ENCODE results near the gene SVOP.
A peak's percentile ranks its signal among the peaks of the same experiment; 100 is the strongest.

Gene SVOP

DNA sequence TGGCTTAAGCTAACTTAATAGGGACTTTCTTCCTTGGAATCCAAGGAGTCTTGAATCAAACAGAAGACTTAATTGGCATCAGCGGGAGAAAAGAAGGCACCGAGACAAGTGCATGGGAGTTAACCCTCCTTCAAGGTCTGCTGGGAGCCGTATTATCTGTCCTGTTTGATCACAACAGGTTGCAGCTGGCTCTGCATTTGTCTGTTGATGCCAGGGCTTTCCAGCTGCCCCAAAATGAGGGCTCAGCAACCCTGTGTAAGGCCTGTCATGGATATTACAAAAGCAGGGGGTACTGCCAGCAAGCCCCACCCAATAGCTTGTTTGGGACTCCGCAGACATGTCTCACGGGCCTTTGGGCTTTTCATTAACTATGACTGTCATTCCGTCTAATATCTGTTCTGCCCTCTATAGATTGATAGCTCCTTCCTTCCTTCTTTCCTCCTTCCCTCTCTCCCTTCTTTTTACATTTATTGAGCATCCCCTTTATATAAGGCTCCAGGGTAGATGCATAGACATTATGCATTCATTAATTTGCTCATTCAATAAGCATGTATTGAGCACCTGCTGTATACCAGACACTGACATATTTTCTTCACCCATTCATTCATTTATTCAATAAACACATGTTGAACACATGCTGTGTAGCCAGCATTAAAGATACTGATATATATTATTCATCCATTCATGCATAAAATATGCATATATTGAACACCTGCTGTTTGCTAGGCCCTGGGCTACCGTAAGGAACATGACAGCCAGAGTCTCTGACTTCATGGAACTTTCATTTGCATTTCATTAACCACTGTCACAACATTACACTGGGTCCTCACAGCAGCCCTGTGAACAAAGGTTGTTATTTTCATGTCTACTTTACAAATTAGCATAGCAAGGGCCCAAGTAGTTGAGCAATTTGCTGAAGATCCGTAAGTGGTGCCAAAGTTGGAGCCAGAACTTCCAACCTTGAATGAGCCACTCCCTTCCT lies 56.2 kb downstream of the SVOP start:
- Histone ChIP-seq H3K4me1 (ENCODE audit: control insufficient read depth, insufficient read depth, low read length) (no peaks in the 10 kb centered on the region), H3K9me3 (ENCODE audit: control insufficient read depth, insufficient read depth, low read length) (no peaks in the 10 kb centered on the region), H3K4me3 (ENCODE audit: low read length) (no peak overlapping the region), H3K36me3 (ENCODE audit: control insufficient read depth, insufficient read depth, low read length) (no peaks in the 10 kb centered on the region), H3K27me3 (ENCODE audit: control insufficient read depth, insufficient read depth, low read length) (no peaks in the 10 kb centered on the region), H3K27ac (ENCODE audit: low read length) (no peak overlapping the region)
- no peak for DNase-seq (ENCODE audit: low read depth, low spot score)
- WGBS (ENCODE audit: insufficient coverage, insufficient read length): no CpG with 5 or more reads among the region's 8 CpGs

DNA sequence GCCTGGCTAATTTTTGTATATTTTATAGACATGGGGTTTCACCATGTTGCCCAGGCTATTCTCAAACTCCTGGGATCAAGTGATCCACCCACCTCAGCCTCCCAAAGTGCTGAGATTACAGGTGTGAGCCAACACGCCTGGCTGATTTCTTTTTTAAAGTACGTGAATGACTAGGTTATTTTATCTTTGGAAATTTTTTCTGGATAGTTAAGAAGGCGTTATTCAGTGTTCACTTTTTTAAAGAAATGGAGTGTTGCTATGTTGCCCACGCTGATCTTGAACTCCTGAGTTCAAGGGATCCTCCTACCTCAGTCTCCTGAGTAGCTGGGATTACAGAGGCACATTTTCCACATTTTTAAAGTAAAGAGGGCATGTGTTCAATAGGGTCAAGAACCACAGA lies 58.6 kb downstream of the SVOP start:
- Histone ChIP-seq H3K4me1 (ENCODE audit: control insufficient read depth, insufficient read depth, low read length) (no peaks in the 10 kb centered on the region), H3K36me3 (ENCODE audit: control insufficient read depth, insufficient read depth, low read length) (no peaks in the 10 kb centered on the region), H3K4me3 (ENCODE audit: low read length) (no peak overlapping the region), H3K9me3 (ENCODE audit: control insufficient read depth, insufficient read depth, low read length) (no peaks in the 10 kb centered on the region), H3K27me3 (ENCODE audit: control insufficient read depth, insufficient read depth, low read length) (no peaks in the 10 kb centered on the region), H3K27ac (ENCODE audit: low read length) (no peak overlapping the region)
- no peak for DNase-seq (ENCODE audit: low read depth, low spot score)
- no CpG with 5 or more reads among the region's 4 CpGs for WGBS (ENCODE audit: insufficient coverage, insufficient read length)

DNA sequence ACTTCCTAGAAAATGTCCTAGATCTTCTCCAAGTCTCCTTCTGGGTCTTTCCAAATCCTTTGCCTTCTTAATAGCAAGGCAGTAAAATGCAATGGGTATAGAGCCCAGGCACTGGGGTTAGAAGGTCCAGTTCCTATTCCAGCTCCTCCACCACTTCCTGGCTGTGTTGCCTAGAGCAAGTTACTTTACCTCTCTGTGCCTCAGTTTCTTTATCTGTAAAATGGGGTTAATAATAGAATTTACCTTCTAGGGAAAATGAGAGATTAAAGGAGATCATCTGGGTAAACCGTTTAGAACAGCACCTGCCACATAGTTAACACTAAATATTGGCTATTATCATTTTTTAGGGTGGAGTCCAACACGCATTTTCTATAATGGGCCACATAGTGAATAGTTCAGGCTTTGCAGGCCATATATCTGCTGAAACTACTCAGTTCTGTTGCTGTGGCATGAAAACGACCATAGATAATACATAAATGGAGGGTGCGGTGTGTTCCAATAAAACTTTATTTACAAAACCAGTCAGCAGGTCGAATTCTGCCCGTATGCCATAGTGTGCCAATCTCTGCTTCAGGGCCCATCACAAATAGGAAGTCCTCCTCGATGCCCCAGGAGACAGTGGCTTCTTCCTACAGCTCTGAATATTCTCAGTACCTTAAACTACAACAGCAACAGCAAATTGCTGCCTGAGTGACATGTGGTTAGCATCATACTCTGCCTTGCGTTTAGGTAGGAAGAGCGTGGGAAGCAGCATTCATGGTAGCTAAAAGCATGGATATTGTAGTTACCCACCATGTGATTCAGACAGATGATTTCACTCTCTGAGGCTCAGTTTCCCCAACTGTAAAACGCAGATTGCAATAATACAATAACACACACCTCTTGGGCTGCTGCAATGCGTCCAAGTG lies 60.9 kb downstream of the SVOP start:
- DNase-seq (ENCODE audit: low read depth, low spot score): no peak
- Histone ChIP-seq H3K27ac (ENCODE audit: low read length) (no peak overlapping the region), H3K36me3 (ENCODE audit: control insufficient read depth, insufficient read depth, low read length) (no peaks in the 10 kb centered on the region), H3K27me3 (ENCODE audit: control insufficient read depth, insufficient read depth, low read length) (no peaks in the 10 kb centered on the region), H3K4me1 (ENCODE audit: control insufficient read depth, insufficient read depth, low read length) (no peaks in the 10 kb centered on the region), H3K4me3 (ENCODE audit: low read length) (no peak overlapping the region), H3K9me3 (ENCODE audit: control insufficient read depth, insufficient read depth, low read length) (no peaks in the 10 kb centered on the region)
- no CpG with 5 or more reads among the region's 11 CpGs for WGBS (ENCODE audit: insufficient coverage, insufficient read length)

DNA sequence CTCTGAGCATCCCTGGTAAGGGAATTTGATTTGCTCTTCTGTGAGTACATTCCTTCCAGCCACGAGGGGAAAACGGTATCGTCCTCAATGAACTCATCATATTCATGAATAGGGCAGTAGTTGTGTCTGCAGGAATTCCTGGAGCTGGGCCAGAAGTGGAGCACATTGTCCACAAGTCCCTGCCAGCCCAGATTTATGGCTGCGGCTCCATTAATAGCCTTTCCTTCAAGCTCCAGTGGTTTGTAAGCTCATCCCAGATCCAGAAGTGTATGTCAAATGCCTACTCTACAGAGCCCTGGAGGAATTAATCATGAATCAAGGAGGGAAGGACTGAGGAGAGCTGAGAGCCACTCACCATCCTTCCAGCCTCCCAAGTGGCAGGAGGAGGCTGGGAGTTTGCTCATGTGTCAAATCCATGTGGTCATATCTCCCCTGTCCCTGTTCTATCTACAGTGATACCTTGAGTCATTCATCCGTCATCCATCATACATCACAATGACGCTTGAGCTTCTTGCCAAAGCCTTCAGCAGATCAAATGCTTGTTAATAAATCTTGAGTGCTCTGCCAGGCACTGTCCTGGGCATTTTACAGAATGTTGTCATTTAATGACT lies 65.5 kb downstream of the SVOP start:
- Histone ChIP-seq H3K27ac (ENCODE audit: low read length) (no peak overlapping the region), H3K27me3 (ENCODE audit: control insufficient read depth, insufficient read depth, low read length) (no peaks in the 10 kb centered on the region), H3K4me3 (ENCODE audit: low read length) (no peak overlapping the region), H3K9me3 (ENCODE audit: control insufficient read depth, insufficient read depth, low read length) (no peaks in the 10 kb centered on the region), H3K4me1 (ENCODE audit: control insufficient read depth, insufficient read depth, low read length) (no peaks in the 10 kb centered on the region), H3K36me3 (ENCODE audit: control insufficient read depth, insufficient read depth, low read length) (no peaks in the 10 kb centered on the region)
- WGBS (ENCODE audit: insufficient coverage, insufficient read length): no CpG with 5 or more reads among the region's 6 CpGs
- no peak for DNase-seq (ENCODE audit: low read depth, low spot score)

DNA sequence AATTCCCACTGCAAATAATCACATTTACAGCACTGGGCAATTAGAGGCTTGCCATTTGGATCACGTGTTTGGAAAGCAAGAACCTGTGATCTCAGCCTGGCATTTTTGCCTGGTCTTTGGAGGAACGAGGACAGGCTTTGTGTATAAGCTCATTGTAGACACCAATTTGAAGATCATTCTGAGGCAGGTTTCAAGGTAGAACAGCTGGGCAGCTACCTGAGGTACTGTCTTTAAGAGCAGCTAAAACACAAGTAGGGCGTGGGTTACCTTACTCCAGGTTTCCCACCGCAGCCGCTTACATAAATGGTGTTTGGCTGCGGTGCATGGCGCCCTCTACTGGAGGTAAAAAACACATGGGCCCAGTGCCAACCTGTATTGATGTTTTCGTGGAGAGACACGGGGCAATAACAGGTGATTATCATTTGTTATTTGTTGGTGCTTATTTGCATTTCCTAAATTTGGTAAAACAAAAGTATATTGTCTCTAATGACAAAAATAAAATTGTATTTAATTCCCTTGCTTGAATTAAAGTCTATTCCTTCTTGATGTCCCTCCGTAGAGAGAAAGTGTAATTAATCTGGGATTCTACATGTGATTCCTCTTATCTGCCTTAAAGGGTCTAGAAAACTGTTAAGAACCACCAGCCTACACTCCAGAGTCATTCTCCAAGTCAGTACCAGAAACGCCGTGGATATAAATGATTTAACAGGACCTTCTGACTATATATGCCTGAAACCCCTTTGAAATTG lies 69.7 kb downstream of the SVOP start:
- H3K4me3 ChIP-seq (ENCODE audit: low read length): no peak overlapping the region
- H3K4me1 ChIP-seq (ENCODE audit: control insufficient read depth, insufficient read depth, low read length): no peaks in the 10 kb centered on the region
- peak; percentile 63 for DNase-seq (ENCODE audit: low read depth, low spot score)
- H3K36me3 ChIP-seq (ENCODE audit: control insufficient read depth, insufficient read depth, low read length): no peaks in the 10 kb centered on the region
- no CpG with 5 or more reads among the region's 12 CpGs for WGBS (ENCODE audit: insufficient coverage, insufficient read length)
- no peak overlapping the region for H3K27ac ChIP-seq (ENCODE audit: low read length)
- no peaks in the 10 kb centered on the region for H3K9me3 ChIP-seq (ENCODE audit: control insufficient read depth, insufficient read depth, low read length)
- no peaks in the 10 kb centered on the region for H3K27me3 ChIP-seq (ENCODE audit: control insufficient read depth, insufficient read depth, low read length)

DNA sequence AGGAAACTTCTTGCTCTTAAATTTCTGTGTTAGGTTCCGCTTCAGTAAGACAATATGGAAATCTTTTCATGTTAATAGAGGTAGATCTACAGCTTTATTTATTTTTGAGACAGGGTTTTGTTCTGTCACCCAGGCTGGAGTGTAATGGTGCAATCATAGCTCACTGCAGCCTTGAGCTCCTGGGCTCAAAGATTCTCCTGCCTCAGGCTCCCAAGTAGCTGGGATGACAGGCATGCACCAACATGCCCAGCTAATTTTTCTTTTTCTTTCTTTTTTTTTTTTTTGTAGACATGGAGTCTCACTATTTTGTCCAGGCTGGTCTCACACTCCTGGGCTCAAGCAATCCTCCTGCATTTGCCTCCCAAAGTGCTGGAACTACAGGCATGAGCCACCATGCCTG lies 70.9 kb downstream of the SVOP start:
- Histone ChIP-seq H3K27ac (ENCODE audit: low read length) (no peak overlapping the region), H3K4me1 (ENCODE audit: control insufficient read depth, insufficient read depth, low read length) (no peaks in the 10 kb centered on the region), H3K36me3 (ENCODE audit: control insufficient read depth, insufficient read depth, low read length) (no peaks in the 10 kb centered on the region), H3K4me3 (ENCODE audit: low read length) (no peak overlapping the region), H3K9me3 (ENCODE audit: control insufficient read depth, insufficient read depth, low read length) (no peaks in the 10 kb centered on the region), H3K27me3 (ENCODE audit: control insufficient read depth, insufficient read depth, low read length) (no peaks in the 10 kb centered on the region)
- no CpG with 5 or more reads among the region's 1 CpG for WGBS (ENCODE audit: insufficient coverage, insufficient read length)
- DNase-seq (ENCODE audit: low read depth, low spot score): no peak

DNA sequence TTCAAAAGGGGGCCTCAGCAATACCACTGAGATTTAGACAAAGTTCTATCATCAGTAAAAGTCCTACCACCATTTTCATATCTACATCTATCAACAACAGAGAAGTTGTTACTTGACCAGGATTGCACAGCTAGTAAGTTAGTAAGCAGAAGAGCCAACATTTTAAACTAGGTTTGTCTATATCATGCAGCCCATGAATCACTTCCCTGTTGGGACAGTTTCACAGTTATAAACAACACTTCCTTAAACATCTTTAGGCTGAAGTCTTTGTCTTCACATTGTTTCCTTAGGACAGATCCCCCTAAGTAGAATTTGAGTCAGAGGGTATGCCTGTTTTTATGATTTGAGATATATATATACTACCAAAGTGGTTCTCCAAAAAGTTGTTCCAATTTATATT lies 72.5 kb downstream of the SVOP start:
- Histone ChIP-seq H3K27ac (ENCODE audit: low read length) (no peak overlapping the region), H3K36me3 (ENCODE audit: control insufficient read depth, insufficient read depth, low read length) (no peaks in the 10 kb centered on the region), H3K27me3 (ENCODE audit: control insufficient read depth, insufficient read depth, low read length) (no peaks in the 10 kb centered on the region), H3K4me3 (ENCODE audit: low read length) (no peak overlapping the region), H3K9me3 (ENCODE audit: control insufficient read depth, insufficient read depth, low read length) (no peaks in the 10 kb centered on the region), H3K4me1 (ENCODE audit: control insufficient read depth, insufficient read depth, low read length) (no peaks in the 10 kb centered on the region)
- no peak for DNase-seq (ENCODE audit: low read depth, low spot score)

DNA sequence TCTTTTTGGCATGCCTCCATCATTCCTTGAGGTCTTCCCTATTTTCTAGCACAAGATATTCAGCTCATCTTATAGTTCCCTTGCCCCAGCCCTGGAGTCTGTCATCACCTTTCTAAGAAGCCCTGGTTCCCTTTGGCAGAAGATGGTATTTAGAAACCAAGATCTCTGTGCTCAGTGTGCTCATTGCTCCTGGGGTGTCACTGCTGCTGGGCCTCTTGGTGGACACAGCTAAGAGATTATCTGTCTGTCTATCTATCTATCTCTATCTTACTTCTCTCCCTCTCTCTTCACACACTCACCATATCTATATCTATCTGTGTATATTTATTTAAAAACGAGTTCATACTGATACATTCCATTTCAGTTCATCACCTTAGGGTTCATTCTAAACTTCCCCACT lies 73.8 kb downstream of the SVOP start:
- Histone ChIP-seq H3K27ac (ENCODE audit: low read length) (no peak overlapping the region), H3K4me3 (ENCODE audit: low read length) (no peak overlapping the region), H3K36me3 (ENCODE audit: control insufficient read depth, insufficient read depth, low read length) (no peaks in the 10 kb centered on the region), H3K9me3 (ENCODE audit: control insufficient read depth, insufficient read depth, low read length) (no peaks in the 10 kb centered on the region), H3K4me1 (ENCODE audit: control insufficient read depth, insufficient read depth, low read length) (no peaks in the 10 kb centered on the region), H3K27me3 (ENCODE audit: control insufficient read depth, insufficient read depth, low read length) (no peaks in the 10 kb centered on the region)
- no peak for DNase-seq (ENCODE audit: low read depth, low spot score)
- WGBS (ENCODE audit: insufficient coverage, insufficient read length): 100% methylated on average over 1 of the region's 1 CpG

DNA sequence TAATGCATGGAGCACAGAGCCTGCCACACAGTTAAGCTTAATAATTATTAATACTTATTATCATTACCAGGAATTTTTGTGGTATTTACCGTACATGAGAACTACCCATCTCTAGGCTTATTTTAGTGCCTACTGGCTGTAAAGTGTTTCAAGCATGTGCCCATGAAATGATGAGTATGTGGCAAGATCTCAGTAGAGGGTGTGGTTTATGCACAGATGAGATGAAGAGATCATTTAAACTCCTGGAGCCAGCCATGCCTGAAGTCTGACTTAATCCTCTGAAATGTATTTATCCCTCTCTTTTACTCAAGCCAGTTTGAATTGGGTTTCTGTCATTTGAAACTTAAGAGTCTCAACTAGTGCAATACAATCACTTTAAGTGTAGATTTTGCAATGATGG lies 80.7 kb downstream of the SVOP start:
- Histone ChIP-seq H3K36me3 (ENCODE audit: control insufficient read depth, insufficient read depth, low read length) (no peaks in the 10 kb centered on the region), H3K4me1 (ENCODE audit: control insufficient read depth, insufficient read depth, low read length) (no peaks in the 10 kb centered on the region), H3K4me3 (ENCODE audit: low read length) (no peak overlapping the region), H3K9me3 (ENCODE audit: control insufficient read depth, insufficient read depth, low read length) (no peaks in the 10 kb centered on the region), H3K27me3 (ENCODE audit: control insufficient read depth, insufficient read depth, low read length) (no peaks in the 10 kb centered on the region), H3K27ac (ENCODE audit: low read length) (no peak overlapping the region)
- DNase-seq (ENCODE audit: low read depth, low spot score): no peak
- no CpG with 5 or more reads among the region's 1 CpG for WGBS (ENCODE audit: insufficient coverage, insufficient read length)

DNA sequence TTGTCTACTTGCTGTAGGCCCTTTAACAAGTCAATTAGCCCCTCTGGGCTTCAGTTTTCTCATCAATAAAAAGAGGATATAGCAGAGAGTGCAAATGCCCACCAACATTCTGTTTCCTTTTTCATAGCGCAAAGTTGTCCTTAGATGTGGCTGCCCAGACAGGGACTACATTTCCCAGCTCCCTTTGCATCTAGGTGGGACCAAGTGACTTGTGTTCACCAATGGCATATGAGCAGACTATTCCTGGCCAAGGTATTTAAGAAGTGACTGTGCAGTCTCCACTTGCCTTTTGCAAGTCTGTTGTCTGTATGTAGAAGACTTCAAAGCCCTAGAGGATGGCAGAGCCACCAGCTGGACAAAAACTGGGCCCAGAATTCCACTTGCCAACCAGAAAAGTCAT lies 81.3 kb downstream of the SVOP start:
- H3K27me3 ChIP-seq (ENCODE audit: control insufficient read depth, insufficient read depth, low read length): no peaks in the 10 kb centered on the region
- no peaks in the 10 kb centered on the region for H3K9me3 ChIP-seq (ENCODE audit: control insufficient read depth, insufficient read depth, low read length)
- H3K4me3 ChIP-seq (ENCODE audit: low read length): no peak overlapping the region
- H3K36me3 ChIP-seq (ENCODE audit: control insufficient read depth, insufficient read depth, low read length): no peaks in the 10 kb centered on the region
- peak; percentile 16 for DNase-seq (ENCODE audit: low read depth, low spot score)
- no CpG with 5 or more reads among the region's 1 CpG for WGBS (ENCODE audit: insufficient coverage, insufficient read length)
- H3K27ac ChIP-seq (ENCODE audit: low read length): no peak overlapping the region
- H3K4me1 ChIP-seq (ENCODE audit: control insufficient read depth, insufficient read depth, low read length): no peaks in the 10 kb centered on the region
